Activated B cell treated with CpG ODN at 0.5 μM for 24 hours (primary cell): ENCODE results near the gene TFDP2. TPM values are rescaled to one million over a fixed set of nuclear protein-coding genes. Genes with fewer than 3 reads are reported as not detected.
"Not testable (repeated sequence)": the region's sequence is repeated elsewhere in the genome, so short reads cannot be mapped to it uniquely, and the experiment has no call there.

Source experiments
- ATAC-seq: fragments of 200-7000 bp; cut with Tn5 transposase; one replicate; pipeline ENCODE4 v1.10.0; 2021; ENCODE audit warnings: low read depth, mild to moderate bottlenecking, moderate library complexity
- CTCF ChIA-PET: fragments of 350-600 bp; sonication (Branson Sonifier 250); formaldehyde crosslinking; loops from one replicate; lab custom pipeline; 2021; ENCODE audit warnings: antibody characterized with exemption; lab: Charles Lee
- POLR2A ChIA-PET: fragments of 350-600 bp; sonication (Branson Sonifier 250); formaldehyde crosslinking; loops from one replicate; lab custom pipeline; 2021; ENCODE audit warnings: antibody characterized with exemption; lab: Charles Lee
- DNase-seq: peaks from one replicate; pipeline ENCODE4 v3.0.0; 2022
- H3K27ac Mint-ChIP-seq: one replicate; pipeline ENCODE4 v1.8.0; 2020; ENCODE audit warnings: mixed read lengths
- H3K27me3 Mint-ChIP-seq: one replicate; pipeline ENCODE4 v1.8.0; 2021; ENCODE audit warnings: mixed read lengths
- H3K36me3 Mint-ChIP-seq: one replicate; pipeline ENCODE4 v1.8.0; 2021; ENCODE audit warnings: low read depth, mixed read lengths
- H3K4me1 Mint-ChIP-seq: one replicate; pipeline ENCODE4 v1.8.0; 2021; ENCODE audit warnings: mixed read lengths
- H3K4me3 Mint-ChIP-seq: one replicate; pipeline ENCODE4 v1.8.0; 2020; ENCODE audit warnings: mild to moderate bottlenecking, mixed read lengths
- H3K9me3 Mint-ChIP-seq: one replicate; pipeline ENCODE4 v1.8.0; 2020; ENCODE audit warnings: mixed read lengths
- intact Hi-C: fragments of 100-400 bp; cut with micrococcal nuclease; formaldehyde crosslinking; loops from one replicate; pipeline ENCODE4 v1.15.1; 2024
- total RNA-seq: library from RNA; stranded (reverse); gene quantifications from 2 replicates; pipeline ENCODE4 v1.2.3, GENCODE V29; 2022
- TF ChIP-seq, protein P1 (sequence below): fragments of 200-600 bp; IDR thresholded peaks from one replicate; pipeline ENCODE4 v1.8.0; 2022; ENCODE audit warnings: antibody characterized with exemption, mild to moderate bottlenecking

TFDP2 gene
- total RNA-seq, 1 donor from 2014 or later: 23.1 TPM

DNA sequence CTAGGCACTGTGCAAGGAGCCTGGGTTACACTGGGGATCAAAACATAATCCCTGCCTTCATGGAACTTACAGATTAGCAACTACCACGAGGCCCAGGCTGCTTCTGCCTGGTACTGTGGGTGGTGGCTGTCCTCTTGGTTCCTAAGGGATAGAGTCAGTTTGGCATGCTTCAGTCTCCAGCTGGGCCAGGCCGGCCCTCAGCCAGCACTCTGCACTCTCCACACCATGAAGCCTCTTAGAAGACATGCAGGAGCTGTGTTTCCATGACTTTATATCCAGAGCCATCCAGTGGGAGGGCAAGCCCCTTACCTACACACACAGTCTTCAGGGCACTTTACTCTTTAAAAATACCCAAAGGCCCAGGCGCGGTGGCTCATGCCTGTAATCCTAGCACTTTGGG lies 218.5 kb downstream of the TFDP2 start:
- intact Hi-C loops: no loop called here
- no peak for DNase-seq
- no peaks in the 10 kb centered on the region for H3K9me3 Mint-ChIP-seq

DNA sequence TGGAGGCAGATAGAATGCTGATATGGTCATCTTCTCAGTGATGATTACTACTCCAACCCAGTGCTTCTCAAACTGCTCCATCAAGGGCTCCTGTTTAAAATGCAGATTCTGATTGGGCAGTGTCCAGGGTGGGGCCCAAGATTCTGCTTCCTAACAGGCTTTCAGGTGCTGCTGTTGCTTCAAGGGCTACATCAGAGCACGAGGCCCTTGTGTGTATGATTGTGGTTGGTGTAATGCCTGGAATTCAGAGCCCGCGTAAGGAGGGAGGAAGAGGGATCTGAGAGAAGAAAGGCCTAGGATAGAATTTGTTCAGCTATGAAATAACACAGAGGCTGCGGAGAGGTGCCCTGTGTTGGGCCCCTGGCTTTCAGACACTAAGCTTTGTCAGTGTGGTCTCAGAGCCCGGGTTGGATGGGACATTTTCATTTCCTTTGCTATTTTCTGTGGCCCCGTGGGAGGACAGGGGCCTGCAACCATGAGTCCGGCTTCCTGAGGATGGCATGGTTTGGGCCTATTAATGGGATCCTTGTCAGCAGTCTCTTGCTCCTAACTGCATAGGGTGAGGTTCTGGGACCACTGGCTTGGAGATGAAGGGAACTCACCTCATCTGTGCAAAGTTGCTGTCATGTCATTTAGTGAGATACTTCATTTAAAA lies 219.9 kb downstream of the TFDP2 start:
- ATAC-seq (no peak), DNase-seq (no peak)
- ChIA-PET POLR2A (interaction anchor here (0.6 kb wide), 1 partner anchor 197 kb away, joined by 4 read pairs; no protein-coding TSS in a partner anchor), CTCF (no interaction called here)
- Mint-ChIP-seq H3K27me3 (no peaks in the 10 kb centered on the region), H3K36me3 (peaks cover 24% of the 10 kb centered on the region), H3K27ac (no peak overlapping the region), H3K4me3 (no peak overlapping the region), H3K4me1 (no peaks in the 10 kb centered on the region), H3K9me3 (no peaks in the 10 kb centered on the region)
- TF ChIP-seq, protein P1, sequence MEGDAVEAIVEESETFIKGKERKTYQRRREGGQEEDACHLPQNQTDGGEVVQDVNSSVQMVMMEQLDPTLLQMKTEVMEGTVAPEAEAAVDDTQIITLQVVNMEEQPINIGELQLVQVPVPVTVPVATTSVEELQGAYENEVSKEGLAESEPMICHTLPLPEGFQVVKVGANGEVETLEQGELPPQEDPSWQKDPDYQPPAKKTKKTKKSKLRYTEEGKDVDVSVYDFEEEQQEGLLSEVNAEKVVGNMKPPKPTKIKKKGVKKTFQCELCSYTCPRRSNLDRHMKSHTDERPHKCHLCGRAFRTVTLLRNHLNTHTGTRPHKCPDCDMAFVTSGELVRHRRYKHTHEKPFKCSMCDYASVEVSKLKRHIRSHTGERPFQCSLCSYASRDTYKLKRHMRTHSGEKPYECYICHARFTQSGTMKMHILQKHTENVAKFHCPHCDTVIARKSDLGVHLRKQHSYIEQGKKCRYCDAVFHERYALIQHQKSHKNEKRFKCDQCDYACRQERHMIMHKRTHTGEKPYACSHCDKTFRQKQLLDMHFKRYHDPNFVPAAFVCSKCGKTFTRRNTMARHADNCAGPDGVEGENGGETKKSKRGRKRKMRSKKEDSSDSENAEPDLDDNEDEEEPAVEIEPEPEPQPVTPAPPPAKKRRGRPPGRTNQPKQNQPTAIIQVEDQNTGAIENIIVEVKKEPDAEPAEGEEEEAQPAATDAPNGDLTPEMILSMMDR: no peak
- intact Hi-C loops: no loop called here

More for the DNA sequence above, 218.5 kb downstream of the TFDP2 start:
- Mint-ChIP-seq H3K27ac (no peak overlapping the region), H3K27me3 (no peaks in the 10 kb centered on the region), H3K4me3 (no peak overlapping the region), H3K4me1 (no peaks in the 10 kb centered on the region), H3K36me3 (peaks cover 14% of the 10 kb centered on the region)
- ChIA-PET POLR2A (no interaction called here), CTCF (no interaction called here)
- TF ChIP-seq, protein P1: no peak
- ATAC-seq: no peak

DNA sequence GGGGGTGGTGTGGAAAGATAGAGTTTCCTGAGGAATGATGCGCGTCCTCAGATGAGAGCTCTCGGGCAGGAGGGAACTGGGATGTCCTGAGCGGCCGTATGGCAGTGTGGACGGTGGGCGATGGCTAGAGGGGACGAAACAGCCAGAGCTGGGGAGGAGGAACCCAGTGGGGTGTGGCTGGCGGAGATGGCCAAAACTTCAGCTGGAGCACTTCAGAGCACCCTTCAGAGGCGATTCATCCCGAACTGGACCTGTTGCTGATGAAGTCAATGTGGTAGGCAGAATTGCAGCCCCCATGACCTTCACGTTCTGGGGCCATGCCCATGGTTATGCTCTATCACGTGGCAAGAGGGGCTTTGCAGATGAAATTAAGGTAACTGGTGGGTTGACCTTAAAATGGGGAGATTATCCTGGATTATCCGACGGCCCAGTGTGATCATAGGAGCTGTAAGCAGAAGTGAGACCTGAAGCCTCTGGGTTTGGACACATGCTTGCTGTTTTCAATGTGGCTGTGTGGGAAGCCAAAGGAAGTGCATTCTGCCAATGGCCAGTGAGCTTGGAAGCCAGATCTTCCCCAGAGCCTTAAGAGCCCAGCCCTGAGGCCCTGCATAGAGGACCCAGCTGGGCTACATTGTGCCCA lies 220.6 kb downstream of the TFDP2 start:
- intact Hi-C loops: no loop called here
- Mint-ChIP-seq H3K9me3 (no peaks in the 10 kb centered on the region), H3K36me3 (peaks cover 28% of the 10 kb centered on the region), H3K27me3 (no peaks in the 10 kb centered on the region), H3K27ac (no peak overlapping the region), H3K4me1 (no peaks in the 10 kb centered on the region), H3K4me3 (no peak overlapping the region)
- CTCF ChIA-PET: no interaction called here
- DNase-seq: no peak
- POLR2A ChIA-PET: no interaction called here
- TF ChIP-seq, protein P1: no peak
- ATAC-seq: no peak

DNA sequence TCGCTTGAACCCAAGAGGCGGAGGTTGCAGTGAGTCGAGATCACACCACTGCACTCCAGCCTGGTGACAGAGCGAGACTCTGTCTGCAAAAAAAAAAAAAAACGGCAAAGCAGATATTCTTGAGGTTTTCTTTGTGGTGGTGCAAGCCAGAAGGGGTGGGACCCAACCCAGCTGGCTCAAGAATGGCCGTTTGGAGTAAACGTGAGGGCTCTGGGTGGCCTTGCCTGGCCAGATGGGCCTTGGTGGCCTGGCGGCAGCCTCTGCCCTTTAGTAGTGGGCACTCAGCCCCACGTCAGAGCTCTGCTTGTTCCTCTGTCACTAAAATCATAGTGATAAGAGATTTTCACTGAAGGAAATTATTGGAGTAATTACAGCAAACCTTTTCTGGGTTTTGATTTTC lies 222.4 kb downstream of the TFDP2 start:
- Mint-ChIP-seq H3K4me3 (no peak overlapping the region), H3K4me1 (no peaks in the 10 kb centered on the region), H3K27me3 (no peaks in the 10 kb centered on the region), H3K27ac (no peak overlapping the region), H3K9me3 (no peaks in the 10 kb centered on the region), H3K36me3 (peaks cover 41% of the 10 kb centered on the region)
- TF ChIP-seq, protein P1: no peak
- ChIA-PET POLR2A (interaction anchor here (0.6 kb wide), 1 partner anchor 22 kb away, joined by 10 read pairs; no protein-coding TSS in a partner anchor), CTCF (interaction anchor here (1.4 kb wide), 1 partner anchor 13 kb away, joined by 6 read pairs; no protein-coding TSS in a partner anchor)
- ATAC-seq (no peak), DNase-seq (no peak)
- intact Hi-C loops: no loop called here

DNA sequence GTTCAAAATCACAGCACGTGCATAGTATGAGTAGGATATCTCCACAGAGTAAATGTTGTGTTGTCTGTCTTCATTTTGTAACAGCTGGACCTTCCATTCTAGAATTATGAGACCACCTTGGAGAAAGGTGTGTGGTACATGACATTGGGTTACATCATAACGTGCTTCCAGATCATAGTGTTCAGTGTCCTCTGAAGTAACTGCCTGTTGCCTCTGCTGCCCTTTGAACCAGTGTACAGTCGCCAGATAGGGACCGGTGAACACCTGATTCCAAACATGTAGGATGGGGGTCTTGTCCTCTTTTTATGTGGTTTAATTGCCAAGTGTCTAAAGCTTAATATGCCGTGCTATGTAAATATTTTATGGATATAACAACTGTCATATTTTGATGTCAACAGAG lies 223.7 kb downstream of the TFDP2 start:
- H3K27ac Mint-ChIP-seq, H3K4me1 Mint-ChIP-seq, DNase-seq, POLR2A ChIA-PET, H3K4me3 Mint-ChIP-seq, intact Hi-C loops, CTCF ChIA-PET, H3K27me3 Mint-ChIP-seq, ATAC-seq, H3K9me3 Mint-ChIP-seq: not testable (repeated sequence)
- H3K36me3 Mint-ChIP-seq: peaks cover 45% of the 10 kb centered on the region
